ENCODE results near the gene SLC1A2.

Gene SLC1A2

DNA sequence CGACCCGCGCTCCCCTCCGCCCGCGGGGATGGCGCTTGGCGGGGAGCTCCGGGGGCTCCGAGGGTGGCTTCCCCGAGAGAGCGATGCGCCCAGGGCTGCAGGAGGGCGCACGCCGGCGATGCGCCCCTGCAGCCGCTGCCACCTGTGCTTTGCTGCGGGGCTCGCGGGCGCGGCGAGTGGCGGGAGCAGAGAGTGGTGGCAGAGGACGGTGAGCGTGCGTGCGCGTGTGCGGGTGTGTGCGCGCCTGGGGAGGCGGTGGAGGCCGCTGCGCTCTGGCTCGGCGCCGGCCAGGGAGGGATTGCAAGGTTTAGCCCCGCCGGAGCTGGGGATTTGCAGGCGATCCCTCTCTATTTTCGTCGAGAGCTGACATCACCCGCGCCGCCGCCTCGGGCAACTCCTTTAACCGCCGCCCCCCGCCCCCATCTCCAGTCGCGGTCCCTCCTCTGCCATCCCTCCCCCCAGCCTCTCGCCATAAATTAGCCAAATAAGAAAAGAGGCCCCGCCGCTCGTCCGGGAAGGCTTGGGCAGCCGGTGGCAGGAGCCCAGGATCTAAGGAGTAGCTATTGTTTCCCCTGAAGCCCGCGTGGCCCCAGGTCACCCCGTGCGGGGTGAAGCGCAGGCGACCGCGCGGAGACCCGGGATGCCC is at the start of gene SLC1A2:
Gene SLC1A2 (minus strand): TSS at position 375 of the 646 bp plus-strand sequence. CDS start 592 bp downstream, outside the sequence.
- no peak for FAIRE-seq

DNA sequence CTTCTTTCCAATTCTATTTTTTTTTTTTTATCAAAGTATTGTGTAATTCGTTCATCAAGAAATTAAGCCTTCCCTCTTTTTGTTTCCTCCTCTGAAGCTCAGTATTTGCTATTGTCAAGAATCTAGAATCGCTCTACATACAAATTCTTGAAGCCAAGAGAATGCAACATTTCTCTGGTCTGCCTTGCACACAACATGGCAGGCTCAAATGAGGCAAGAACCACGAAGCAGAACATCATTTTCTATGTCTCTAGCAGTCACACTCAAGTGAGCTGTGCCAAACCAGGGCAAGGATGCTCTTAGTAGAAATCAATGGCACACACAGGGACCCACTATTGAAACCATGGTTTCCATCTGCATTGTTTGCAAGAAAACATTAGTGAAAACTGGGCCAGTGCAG is 46.7 kb upstream of the SLC1A2 start:
- FAIRE-seq = no peak

DNA sequence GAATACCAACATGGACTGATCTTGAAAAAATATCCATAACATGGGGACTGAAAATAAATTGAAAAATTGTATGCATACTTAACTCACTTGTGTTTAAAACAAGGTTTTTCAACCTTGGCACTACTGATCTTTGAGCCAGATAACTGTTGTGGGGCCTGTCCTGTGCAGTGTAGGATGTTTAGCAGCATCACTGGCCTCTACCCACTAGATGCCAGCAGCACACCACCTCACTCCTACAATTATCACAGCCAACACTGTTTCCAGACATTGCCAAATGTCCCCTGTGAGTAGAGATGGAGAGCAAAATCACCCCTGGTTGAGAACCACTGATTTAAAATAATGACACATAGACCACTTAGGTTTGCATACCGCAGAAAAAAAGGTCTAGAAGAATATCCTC is 45.0 kb upstream of the SLC1A2 start:
- FAIRE-seq = no peak

DNA sequence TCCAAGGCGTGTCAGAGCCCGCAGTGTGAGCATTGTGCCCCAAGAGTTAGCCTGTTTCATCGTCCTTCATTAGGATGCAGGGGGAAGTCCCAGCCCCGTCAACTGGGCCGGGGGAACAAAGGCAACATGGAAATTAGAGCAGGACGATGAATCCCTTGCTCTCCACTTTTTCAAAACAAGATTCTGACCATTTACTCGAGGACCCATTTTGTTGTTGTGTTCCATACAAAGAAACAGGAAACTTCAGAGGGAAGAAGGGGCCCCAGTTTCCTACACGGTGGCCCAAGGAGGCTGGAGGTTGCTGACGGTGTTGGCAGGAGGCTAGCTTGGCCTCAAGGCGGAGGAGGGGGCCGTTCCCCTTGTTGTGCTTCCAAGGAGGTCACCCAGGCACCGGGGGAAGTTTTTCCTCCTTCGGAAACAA is 44.0 kb upstream of the SLC1A2 start:
- no peak for FAIRE-seq

DNA sequence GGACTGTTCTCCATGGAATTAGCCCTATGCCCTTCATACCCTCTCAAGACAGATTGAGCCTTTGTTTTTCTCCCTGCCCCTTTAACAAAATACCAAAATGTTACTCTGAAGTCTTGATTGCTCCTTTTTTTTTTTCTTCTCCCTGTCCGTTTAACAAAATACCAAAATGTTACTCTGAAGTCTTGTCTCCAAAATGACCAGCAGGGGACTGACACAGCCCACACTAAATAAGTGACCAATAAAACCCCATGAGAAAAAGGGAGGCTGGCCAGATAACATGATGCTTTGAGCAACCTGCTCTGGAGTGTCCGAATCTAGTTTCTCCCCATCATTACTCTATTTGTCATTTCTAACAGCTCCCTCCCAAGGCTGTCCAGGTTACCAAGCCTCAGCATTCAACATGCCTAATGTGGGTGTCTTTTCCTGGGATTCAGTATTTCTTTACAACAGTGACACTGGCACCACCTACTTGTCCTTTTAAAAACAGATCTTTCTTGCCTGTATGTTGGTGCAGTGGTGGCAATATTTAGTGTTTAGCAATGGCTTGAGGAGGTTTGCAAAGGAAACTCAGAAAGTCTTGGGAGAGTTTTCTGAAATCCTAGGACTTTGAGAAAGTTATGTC is 42.7 kb upstream of the SLC1A2 start:
- no peak for FAIRE-seq

DNA sequence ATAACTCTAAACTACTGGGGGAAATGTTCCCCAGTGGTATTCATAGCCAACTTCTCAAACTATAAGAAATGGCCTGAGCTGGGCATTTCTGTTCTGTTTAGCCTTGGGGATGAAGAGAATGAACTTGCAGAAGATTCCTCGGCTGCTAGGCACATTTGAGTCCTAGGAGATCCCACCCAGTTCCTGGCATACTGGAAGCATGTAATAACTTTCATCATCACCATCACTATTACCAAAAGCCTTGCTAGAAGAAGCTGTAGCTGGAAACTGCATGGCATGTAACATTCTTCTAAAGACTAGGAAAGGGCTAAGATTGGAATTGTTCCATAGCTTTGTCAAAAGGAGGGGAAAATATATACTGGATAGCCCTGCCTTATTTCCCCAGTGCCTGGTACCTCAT is 40.1 kb upstream of the SLC1A2 start:
- FAIRE-seq = no peak

DNA sequence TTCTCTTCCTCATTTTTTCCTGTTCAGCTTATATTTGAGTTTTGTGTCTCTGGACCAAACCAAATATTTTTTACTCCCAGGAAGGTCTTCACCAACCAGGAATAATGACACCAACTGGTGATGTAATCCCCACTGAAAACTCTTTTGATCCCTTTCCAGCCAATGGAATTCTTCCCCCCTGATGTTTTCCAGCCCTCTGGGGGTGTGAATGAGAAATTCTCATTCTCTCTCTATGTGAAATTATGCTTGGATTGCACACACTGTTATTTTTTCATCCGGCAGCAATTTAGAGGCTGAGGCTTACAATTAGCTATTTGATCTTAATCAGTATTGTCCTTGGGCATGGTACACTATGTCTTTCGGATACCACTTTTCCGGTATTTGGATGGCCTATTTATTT is 39.5 kb upstream of the SLC1A2 start:
- no peak for FAIRE-seq

DNA sequence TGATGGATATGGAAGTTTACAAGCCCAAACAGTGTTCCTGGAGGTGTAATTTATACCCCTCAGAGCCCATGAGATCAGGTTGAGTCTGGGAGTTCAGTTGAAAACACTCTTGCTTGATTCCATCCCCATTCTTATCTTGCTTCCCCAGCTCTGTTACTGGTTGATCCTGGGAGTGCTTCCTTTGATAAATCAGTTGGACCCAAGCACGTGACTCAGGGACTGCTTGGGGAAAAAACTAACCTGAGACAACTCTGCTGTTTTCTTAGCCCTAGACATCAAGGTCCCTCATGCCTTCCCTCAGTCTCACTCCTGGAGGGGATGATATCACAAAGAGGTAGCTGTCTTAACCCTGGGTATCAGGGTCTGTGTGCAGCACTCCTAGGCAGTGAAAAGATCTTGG is 35.0 kb upstream of the SLC1A2 start:
- FAIRE-seq = no peak

DNA sequence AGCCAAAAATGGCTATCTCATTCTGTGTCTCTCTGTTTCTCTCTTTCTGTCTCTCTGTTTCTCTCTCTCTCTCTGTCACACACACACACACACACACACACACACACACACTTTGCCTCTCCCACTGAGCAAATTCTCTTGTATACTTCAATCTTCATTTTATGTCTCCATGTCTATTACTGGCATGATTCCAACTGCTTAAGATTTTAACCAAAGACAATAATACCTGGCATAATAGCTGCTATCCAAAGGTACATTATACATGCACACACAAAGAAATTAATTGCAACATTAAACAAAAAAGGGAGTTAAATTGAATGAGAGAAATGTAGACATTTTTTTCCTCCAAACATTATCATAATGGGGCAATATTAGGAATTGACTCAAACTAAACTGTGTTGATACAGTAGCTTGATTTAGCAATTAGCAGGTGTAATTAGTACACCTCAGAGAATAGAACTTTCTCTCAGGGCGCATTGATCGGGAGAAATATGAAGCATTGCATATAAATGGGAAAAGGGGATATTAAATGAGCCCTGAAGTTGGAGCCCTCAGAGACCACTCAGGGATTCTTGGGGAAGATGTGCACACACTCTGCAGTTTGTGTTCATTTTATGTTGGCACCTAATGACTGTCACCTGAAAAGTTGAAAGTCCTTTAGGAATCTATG is 17.4 kb upstream of the SLC1A2 start:
- no peak for FAIRE-seq

DNA sequence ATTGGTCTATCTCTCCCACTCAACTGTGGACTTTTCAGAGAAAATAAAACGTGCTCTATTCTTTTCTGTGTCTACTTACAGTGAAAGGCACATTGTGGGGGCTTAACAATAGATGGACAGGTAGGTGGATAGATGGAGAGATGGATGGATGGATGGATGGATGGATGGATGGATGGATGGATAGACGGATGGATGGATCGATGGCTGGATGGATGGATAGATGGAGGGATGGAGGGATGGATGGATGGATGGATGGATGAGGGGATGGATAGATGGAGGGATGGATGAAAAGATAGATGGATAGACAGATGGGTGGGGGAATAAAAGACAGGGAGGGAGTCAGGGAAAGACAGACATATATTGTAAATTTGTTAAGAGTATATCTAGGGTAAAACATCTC is 14.2 kb upstream of the SLC1A2 start:
- FAIRE-seq = no peak

DNA sequence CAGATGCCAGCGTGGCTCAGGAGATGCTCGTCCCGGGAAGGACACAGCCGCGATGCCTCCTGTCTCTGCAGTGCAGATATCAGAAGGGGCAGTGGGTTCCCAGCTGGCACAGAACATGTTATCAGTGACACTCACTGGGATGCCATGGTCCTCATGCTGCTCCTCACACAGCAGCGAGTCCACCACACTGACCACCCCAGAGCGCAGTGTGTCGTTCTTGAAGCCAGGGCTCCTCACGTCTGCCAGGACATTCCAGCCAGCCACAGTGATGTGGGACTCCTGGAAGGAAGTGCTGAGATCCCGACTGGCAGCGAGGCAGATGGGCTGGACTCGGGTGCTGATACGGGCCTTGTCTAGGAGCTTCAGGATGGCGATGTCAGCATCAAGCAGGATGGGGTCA is 13.1 kb upstream of the SLC1A2 start:
- FAIRE-seq = no peak

DNA sequence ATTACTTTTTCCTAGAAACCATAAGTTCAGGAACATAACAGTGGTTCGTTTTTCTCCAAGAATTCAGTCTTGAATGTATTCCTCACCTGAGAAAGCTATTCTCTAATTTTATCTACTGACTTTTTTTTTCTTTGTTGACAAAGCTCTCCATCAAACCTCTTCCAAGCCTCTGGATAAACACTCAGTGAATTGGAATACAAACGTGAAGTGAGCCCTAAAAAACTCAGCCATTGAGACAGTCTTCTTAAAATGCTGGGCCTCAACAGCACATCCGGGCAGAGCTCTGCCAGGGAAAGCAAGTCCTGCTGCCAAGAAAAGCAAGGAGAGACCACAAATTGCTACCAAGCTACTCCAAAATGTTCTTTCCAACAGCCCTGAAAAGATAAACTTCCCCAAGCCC is 7.7 kb upstream of the SLC1A2 start:
- FAIRE-seq = no peak

DNA sequence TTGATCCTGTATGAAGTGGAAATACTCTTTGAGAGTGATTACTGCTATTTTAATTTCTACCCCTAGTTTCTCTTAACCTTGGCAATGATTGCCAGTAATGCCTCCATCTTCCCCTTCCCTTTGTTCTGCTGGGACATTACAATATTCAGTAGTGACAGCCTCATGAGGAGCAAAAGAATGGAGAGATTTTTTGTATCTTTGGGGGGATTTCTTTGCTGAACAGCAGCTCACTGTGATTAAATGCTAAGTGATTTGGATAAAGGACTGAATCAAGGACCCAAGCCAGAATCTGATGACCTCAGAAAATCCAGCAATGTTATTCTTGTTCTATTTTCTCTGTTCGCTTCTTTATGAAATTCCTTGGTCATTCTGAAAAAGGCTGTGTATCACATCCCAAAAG is 7.0 kb upstream of the SLC1A2 start:
- no peak for FAIRE-seq

DNA sequence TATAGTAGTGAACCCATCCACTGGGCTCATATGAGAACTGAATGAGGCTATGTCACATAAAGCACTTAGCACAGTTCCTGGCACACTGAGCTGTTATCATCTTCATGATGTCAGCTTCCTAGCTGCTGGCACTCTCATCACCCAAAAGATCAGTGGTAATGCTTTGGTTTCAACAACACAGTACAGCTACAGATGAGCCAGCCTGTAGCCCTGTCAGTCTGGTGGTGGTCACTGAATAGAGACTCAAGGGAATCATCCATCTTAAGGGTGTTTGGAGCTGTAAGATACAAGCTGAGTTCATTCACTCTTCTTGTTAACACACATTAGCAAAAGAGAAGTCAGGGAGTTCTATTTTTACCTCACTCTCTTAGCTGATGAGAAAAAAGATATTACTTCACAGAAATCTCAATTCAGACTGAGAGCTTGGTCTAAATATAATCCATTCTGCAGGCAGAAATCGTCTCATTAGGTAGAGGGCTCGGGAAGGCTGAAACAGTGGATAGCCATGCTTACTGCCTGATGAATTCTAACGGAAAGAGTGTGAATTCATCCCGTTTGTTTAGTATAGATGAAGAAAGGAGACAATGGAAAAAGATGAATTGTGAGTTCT is 6.3 kb upstream of the SLC1A2 start:
- FAIRE-seq = no peak

DNA sequence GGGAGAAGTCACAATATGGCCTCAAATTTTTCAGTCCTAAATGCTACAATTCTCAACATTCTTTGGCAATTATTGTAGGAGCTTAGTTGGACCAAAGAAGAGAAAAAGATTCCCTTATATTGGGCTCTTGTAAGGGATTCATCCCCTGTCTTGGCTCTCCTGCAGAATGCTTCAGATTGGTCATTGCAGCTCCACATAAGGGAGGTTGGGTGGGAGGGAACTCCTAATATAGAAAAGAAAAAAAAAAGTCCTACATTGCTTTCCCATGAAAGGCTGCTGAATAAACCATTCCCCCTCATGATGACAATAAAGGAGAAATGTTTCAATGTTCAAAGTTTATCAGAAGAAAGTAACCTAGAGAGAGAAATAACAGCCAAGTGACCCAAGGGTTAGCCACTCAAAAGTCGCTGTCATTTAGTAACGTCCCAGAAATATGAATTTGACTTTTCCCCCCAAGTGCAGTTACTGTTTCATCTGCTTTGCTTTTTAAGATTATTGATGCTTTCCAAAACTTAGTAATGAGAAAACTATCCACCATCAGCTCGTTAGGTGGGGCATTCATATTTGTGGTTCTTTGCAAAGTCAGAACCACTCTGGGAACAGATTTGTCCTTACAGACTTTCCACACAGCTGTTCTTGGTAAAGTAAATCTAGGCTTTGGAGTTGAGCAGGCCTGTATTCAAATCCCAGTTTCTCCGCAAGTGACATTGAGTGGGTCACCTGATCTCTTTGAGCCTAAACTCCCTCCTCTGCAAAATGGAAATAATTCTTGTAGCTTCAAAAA is 5.0 kb upstream of the SLC1A2 start:
- FAIRE-seq = no peak

DNA sequence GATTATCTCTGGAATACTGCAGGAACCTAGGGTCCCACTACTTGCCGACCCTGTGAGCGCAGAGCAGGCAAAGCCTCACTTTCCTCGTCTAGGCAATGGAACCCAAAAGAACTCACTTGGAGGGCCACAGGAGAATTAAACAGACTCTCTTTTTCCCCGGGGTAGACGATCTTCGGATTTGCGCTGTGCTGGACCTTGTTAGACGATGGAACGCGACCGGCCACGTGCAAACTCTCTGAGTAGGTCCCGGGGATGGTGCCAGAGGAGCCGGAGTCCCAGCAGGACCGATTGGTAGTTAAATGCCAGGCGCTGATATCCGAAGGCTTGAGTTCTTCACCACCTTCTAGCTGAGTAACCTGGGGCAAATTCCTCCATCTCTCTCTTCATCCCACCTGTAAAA is 1.0 kb upstream of the SLC1A2 start:
- no peak for FAIRE-seq

DNA sequence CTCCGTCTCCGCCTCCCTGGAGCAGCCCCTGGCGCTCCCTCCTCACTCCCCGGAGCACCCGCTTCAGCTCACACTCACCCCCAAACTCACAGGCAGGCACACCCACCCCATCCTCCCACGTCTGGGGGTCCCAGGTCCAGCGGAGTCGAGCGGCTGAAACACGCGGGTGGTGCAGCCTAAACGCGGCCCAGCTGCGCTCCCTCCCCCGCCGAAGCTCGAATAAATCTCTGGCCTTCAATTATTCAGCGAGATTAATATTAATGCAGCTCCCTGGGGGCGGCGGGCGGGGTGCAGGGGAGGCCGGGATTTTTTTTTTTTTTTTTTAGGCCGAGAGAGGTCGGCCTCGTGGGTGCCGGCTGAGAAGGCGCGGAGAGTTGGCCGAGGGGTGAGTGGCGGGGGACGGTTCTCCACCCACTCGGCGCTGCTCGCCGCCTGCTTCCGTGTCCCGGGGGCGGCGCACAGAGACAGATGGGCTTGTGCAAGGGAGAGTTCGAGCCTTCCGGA is 524 bp upstream of the SLC1A2 start:
- FAIRE-seq = no peak

DNA sequence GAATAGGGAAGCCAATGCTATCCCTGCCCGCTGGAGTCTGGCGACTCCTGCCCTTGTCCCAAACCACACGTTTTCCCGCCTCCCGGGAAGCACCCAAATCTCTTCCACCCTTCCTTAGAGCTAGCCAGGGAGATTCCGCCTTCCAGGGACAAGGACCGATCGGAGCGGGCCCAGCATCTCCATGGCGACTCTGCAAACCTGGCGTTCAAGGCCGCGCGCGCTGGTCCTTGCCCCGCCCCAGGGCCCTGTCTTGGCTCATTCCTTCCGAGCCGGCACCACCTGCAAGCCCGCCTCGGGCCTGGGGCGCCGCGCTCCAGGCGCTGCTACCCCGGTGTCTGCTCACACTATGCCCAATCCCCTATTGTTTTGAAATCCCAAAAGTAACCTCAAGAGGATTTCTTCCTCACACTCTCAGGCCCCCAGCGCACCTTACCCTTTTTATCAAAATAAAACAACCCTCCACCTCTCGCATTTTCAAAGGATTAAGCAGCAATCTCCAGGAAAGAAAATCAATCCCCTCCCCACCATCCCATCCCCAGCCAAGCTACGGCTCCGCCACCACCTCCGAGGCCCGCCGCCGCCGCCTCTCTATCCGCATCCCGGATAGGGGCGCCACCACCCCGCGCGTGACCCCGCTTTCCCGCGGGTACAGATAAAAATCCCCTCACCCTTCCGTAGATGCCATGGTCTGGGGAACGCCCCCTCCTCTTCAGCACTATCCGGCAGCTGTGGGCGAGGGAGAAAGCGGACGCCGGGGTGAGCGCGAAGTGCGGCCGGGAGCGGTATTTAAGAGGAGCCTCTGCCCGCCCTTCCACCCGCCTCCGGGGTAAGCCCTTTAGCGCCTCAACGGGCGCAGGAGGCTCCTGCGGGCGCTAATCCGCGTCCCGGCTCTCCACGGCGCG is 825 bp downstream of the SLC1A2 start:
- no peak for FAIRE-seq

DNA sequence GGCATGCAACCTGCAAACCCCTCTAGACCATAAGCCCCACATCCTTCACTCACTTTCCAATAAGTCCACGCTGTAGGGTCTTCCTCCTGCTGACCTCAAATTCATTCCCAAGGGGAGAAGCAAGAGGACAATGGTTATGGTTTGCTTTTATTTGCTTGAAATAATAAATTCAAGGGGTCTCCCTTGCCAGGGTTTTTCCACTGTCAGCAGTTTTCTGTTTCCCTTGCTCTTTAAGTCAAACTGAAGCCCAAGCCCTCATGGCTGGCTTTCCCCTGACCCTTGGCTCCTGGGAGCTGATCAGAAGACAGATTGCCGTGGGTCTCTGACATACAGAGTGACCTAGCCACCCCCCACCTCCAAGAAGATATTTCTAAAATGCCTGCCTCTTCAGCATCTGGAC is 3.9 kb downstream of the SLC1A2 start:
- FAIRE-seq = no peak

DNA sequence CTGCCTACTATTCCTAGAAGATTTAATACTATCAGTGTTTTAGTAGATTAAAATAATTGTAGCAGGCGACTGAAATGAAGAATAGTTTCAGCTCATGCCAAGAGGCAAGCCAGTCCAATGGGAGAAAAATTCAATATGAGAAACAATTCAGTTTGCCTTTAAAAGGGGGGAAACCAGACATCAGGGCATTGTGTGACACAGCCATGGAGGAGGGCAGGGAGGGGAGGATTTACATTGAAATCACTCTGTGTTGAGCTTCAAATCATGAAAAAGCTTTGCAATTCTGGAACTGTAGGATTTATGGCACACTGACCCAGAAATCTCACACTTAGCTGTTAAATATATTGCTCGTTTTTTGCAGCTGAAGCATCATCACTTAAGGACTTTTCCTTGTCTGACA is 4.6 kb downstream of the SLC1A2 start:
- no peak for FAIRE-seq

DNA sequence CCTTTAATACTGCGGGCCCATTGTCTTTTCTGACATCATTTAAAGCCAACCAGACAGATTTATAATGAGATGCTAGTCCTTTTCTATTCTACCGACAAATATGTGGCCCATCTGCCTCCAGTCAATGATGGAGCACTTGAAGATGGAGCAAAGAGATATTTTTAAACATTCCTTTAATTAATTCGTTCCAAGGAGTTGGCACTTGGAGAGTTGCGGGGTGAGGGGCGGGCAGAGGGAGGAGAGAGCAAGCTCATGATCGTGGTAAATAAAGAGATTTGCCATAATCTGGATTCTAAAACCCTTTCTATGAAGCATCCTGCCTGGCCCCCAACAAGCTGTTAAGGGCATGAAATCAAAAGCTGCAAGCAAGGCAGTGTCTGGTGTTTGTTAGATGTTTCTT is 5.0 kb downstream of the SLC1A2 start:
- no peak for FAIRE-seq

DNA sequence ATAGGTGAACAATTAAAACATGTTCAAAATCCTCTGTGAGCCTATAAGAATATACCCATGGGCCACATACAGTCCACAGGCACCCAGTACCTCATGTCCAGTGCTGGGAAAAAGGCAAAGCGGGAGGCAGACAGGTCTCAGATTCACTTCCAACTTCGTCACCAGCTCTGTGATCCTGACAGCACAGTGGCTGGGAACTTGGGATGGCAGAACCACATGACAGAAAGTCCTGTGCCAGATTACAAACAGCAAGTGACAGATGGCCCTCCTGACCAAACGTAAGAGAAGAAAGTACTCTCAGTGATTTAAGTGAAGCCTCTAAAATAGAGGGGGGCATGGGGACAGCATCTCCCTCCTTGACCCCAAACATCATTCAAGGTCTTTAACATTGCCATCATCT is 5.8 kb downstream of the SLC1A2 start:
- no peak for FAIRE-seq

Data from TTC549 (cell line).